Astrocyte of the cerebellum (primary cell): ENCODE data around the gene WDFY2.
"Not testable (repeated sequence)": the region's sequence is repeated elsewhere in the genome, so short reads cannot be mapped to it uniquely, and the experiment has no call there.

Source experiments
- DNase-seq: peaks from one replicate; pipeline ENCODE4 v3.0.0-alpha.2; 2011; ENCODE audit warnings: low read depth
- H3K4me3 ChIP-seq: 2 replicates; pipeline ENCODE4 v1.5.1; 2011; ENCODE audit warnings: mild to moderate bottlenecking, low read depth, low read length, moderate library complexity
- in situ Hi-C: cut with HindIII; loops from 2 replicates; pipeline ENCODE4 v1.10.0; 2017; ENCODE audit warnings: low sequenced_read_pairs
- TF ChIP-seq, protein P1 (sequence below): IDR thresholded peaks from 2 replicates; pipeline ENCODE4 v1.5.1; 2012; ENCODE audit warnings: low read length, low read depth, moderate library complexity, mild to moderate bottlenecking; ENCODE audit errors: missing control alignments

The WDFY2 gene

DNA sequence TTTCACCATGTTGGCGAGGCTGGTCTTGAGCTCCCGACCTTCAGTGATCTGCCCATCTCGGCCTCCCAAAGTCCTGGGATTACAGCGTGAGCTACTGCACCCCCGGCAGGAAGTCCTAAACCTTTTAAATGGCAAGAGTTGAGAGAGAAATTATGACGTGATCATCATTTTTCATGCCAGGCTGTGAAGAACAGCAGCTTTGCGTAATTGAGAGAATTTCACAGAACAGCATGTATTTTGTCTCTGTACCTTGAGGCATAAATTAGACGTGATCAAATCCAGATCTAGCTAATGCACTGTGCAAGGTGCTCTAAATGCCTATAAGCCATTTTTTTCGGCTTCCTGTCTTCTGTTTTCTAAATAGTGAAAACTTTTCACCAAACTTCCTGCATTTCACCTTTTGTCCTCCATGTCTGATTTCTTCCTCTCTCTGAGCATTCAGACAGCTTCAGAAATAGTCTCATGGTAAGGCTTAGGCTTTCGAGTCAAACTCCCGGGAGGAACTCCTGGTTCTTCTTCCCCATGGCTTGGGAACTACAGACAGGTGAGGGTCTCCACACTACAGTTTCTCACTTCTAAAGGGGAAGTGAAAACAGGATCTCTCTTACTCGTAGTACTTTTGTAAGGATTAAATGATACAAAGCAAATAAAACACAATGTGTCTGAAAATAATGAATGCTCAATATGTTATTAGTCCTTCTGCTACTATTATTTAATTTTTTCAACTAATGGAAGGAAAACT lies 51.0 kb downstream of the WDFY2 start:
- DNase-seq, result no peak
- in situ Hi-C loops, result no loop called here

DNA sequence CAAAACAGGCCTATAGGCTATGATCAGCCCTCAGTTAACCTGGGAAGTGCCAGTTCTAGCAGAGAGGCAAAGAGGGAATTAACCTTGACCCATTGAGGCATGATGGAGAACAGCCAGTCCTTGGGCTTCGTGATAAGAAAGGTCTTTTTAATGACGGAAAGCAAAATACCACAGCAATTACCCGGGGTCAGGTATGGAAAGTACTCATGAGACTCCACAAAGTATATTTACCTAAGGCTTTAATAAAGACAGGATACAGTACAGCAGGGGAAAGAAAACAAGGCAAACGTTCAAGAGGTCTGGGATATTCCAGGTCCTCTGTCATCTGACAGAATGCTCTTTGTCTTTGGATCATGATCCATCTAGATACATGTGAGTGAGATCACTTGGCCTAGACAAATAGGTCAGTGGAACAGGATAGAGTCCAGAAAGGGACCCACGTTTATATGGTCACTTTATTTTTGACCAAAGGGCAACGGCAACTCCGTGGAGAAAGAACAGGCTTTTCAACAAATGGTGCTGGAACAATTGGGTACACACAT lies 52.2 kb downstream of the WDFY2 start:
- in situ Hi-C loops, result no loop called here
- DNase-seq, result no peak
- TF ChIP-seq, protein P1, sequence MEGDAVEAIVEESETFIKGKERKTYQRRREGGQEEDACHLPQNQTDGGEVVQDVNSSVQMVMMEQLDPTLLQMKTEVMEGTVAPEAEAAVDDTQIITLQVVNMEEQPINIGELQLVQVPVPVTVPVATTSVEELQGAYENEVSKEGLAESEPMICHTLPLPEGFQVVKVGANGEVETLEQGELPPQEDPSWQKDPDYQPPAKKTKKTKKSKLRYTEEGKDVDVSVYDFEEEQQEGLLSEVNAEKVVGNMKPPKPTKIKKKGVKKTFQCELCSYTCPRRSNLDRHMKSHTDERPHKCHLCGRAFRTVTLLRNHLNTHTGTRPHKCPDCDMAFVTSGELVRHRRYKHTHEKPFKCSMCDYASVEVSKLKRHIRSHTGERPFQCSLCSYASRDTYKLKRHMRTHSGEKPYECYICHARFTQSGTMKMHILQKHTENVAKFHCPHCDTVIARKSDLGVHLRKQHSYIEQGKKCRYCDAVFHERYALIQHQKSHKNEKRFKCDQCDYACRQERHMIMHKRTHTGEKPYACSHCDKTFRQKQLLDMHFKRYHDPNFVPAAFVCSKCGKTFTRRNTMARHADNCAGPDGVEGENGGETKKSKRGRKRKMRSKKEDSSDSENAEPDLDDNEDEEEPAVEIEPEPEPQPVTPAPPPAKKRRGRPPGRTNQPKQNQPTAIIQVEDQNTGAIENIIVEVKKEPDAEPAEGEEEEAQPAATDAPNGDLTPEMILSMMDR, result no peak
- no peak overlapping the region for H3K4me3 ChIP-seq

More for the DNA sequence above, 51.0 kb downstream of the WDFY2 start:
- TF ChIP-seq, protein P1, result no peak
- H3K4me3 ChIP-seq, result no peak overlapping the region

DNA sequence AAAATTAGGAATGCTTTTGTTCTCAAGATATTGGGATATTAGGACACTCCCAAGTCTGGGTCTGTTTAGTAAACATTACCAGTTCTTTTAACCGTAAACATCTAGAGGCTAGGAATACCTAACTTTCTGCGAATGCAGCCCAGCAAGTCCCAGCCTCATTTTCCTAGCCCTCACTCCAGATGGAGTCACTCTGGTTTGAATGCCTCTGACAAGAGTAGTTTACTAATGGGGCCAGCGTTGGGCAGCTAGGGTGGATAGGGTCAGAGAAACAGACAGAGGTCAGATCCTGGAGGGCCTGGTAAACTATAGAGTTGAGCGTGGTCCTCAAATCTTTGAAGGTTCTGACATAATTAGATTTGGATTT lies 53.6 kb downstream of the WDFY2 start:
- H3K4me3 ChIP-seq, result no peak overlapping the region
- in situ Hi-C loops, result no loop called here
- TF ChIP-seq, protein P1, result no peak
- no peak for DNase-seq

DNA sequence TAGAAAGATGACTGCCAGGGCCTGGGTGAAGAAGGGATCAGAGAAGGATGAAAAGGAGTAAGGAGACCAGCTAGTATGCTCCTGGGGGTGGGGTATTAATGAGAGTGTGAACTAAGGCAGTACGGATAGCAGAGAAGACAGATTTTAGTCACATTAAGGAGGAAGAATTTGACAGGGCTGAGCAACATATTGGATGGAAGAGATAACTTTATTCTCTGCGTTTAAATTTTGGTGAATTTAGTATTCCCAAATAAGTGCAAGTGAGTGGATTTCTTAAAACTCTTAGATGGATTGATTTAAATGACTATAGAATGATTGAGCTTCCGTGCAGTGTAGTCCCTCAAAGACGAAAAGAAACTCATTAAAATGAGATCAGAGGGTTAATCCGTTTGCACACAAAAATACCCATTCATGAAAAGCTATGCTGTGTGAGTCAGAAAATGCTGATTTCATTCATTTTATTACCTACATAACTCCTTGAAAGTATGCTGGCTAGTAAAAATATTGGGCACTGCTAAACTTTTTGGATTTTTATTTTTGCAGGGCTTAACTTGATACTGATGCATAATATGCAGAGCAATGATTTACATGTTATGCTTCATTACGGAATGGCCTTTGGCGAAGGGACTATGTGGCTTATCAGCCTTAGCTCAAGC lies 54.1 kb downstream of the WDFY2 start:
- DNase-seq, result no peak
- in situ Hi-C loops, result no loop called here
- TF ChIP-seq, protein P1, result no peak
- H3K4me3 ChIP-seq, result no peak overlapping the region

DNA sequence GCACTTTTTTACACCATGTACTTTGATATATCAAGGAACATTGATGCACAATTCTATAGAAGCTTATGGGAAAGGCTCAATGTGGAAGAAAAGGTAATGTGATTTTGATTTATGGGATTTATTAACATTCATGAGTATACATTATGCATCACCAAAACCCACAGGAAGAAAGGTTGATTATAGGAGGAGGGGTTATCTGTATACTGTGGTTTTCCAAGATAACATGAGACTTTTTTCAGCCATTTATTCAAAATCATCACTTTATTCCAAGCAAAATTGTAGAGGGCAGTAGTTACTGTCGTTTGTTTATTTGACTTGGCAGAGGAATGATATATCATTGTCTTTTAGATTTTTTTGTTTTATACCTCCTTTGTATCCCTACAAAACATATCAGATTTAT lies 54.9 kb downstream of the WDFY2 start:
- no peak for DNase-seq
- H3K4me3 ChIP-seq, result no peak overlapping the region
- TF ChIP-seq, protein P1, result no peak
- in situ Hi-C loops, result no loop called here

DNA sequence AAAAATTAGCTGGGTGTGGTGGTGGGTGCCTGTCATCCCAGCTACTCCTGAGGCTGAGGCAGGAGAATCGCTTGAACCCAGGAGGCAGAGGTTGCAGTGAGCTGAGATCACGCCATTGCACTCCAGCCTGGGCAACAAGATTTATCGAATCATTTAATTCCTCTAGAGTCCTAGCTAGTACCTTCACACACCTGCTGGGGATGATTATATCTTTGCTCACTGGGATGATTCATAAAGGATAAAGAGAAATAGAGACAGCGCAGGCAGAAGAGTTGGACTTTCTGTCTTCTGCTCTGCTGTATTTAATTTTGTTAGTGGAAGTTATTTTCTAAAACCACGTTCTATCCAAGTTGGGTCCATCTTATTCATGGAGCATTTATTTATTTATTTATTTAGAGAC lies 56.4 kb downstream of the WDFY2 start:
- H3K4me3 ChIP-seq, in situ Hi-C loops, DNase-seq: not testable (repeated sequence)

DNA sequence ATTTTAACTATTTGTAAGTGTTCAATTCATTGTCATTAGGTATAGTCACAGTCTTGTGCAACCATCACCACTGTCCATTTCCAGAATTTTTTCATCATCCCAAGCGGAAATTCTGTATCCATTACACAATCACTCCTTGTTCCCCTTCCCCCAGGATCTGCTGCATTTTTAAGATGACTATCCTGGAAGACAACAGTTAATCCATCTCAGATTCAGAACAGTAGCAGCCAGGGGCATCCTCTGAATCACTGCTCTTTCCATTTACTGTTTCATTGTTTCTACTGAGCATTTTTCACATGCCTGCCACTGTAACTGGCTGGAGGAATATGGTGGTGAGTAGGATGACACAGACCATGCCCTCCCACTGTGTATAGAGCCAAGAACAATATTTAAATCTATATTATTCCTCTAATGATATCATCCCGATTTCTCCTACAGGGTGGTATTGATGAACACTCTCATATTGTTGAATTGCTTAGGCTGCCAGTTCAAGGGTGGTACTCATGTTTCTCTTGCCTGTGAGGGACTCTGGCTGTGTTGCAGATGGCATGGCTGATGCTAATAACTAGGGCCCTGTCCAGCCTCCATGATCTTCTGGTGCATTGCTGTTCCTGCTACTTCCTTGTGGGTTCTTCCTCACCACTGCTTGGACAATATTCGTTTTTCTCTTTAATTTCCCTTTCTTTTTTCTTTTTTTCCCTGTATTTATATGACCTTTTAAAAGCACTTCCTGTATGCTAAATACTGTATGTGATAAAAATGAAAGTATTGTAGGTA lies 59.0 kb downstream of the WDFY2 start:
- in situ Hi-C loops, result no loop called here
- TF ChIP-seq, protein P1, result no peak
- peak; percentile 36 for DNase-seq
- no peak overlapping the region for H3K4me3 ChIP-seq
